Smooth muscle cell (in vitro differentiated cells): ENCODE results near the gene ABHD2. TPM values are rescaled to one million over a fixed set of nuclear protein-coding genes. Genes with fewer than 3 reads are reported as not detected.
A peak's percentile ranks its signal among the peaks of the same experiment; 100 is the strongest.

Experiments
- DNase-seq: peaks from one replicate; lab custom pipeline; 2025; ENCODE audit not compliant: unreplicated experiment; lab: John Stamatoyannopoulos, UW
- H2AFZ ChIP-seq: fragments of 200-600 bp; sonication (generic); 2 replicates; pipeline ENCODE4 v1.6.0; 2016; ENCODE audit warnings: antibody characterized with exemption, low read depth, mild to moderate bottlenecking
- H3F3A ChIP-seq: fragments of 200-600 bp; sonication (generic); 2 replicates; pipeline ENCODE4 v1.6.0; 2017; ENCODE audit warnings: antibody characterized with exemption, low read depth
- H3K27ac ChIP-seq: fragments of 200-600 bp; sonication (generic); 2 replicates; pipeline ENCODE4 v1.5.1; 2016; ENCODE audit warnings: low read depth, mild to moderate bottlenecking
- H3K27me3 ChIP-seq: fragments of 200-600 bp; sonication (generic); 2 replicates; pipeline ENCODE4 v1.6.1; 2016; ENCODE audit warnings: low read depth, mild to moderate bottlenecking
- H3K36me3 ChIP-seq: fragments of 200-600 bp; sonication (generic); 2 replicates; pipeline ENCODE4 v1.5.1; 2016; ENCODE audit warnings: low read depth
- H3K4me1 ChIP-seq: fragments of 200-600 bp; sonication (generic); 2 replicates; pipeline ENCODE4 v1.5.1; 2016; ENCODE audit warnings: low read depth
- H3K4me2 ChIP-seq: fragments of 200-600 bp; sonication (generic); 2 replicates; pipeline ENCODE4 v1.6.0; 2016; ENCODE audit warnings: mild to moderate bottlenecking
- H3K4me3 ChIP-seq: fragments of 200-600 bp; sonication (generic); 2 replicates; pipeline ENCODE4 v1.5.1; 2016; ENCODE audit warnings: mild to moderate bottlenecking
- H3K79me2 ChIP-seq: fragments of 200-600 bp; sonication (generic); 2 replicates; pipeline ENCODE4 v1.6.0; 2016; ENCODE audit warnings: low read depth, mild to moderate bottlenecking
- H3K9ac ChIP-seq: fragments of 200-600 bp; sonication (generic); 2 replicates; pipeline ENCODE4 v1.6.0; 2016; ENCODE audit warnings: low read depth
- H3K9me3 ChIP-seq: fragments of 200-600 bp; sonication (generic); replicated peaks from 2 replicates; pipeline ENCODE4 v1.5.1; 2016; ENCODE audit warnings: low read depth
- H4K20me1 ChIP-seq: fragments of 200-600 bp; sonication (generic); 2 replicates; pipeline ENCODE4 v1.6.0; 2016; ENCODE audit warnings: low read depth
- WGBS: methylation state at CpG from one replicate; pipeline ENCODE4 v1.1.7; 2016; ENCODE audit warnings: low lambda C conversion rate; 5-methylcytosine and 5-hydroxymethylcytosine counted together
- polyA plus RNA-seq: library from polyadenylated mRNA; unstranded; fragments of >200 nt; fragmentation: Nextera tagmentation; extraction: Ambion mirVana; gene quantifications from 2 replicates; pipeline ENCODE4 v1.2.1, GENCODE V29; 2016
- total RNA-seq: library from RNA; depleted of rRNA; stranded (reverse); fragments of >200 nt; gene quantifications from 2 replicates; pipeline ENCODE4 v1.2.3, GENCODE V29; 2014
- TF ChIP-seq, protein P1 (sequence below): fragments of 200-600 bp; sonication (generic); IDR thresholded peaks from 2 replicates; pipeline ENCODE4 v1.5.1; 2017; ENCODE audit warnings: borderline replicate concordance, mild to moderate bottlenecking, antibody characterized with exemption; ENCODE audit not compliant: insufficient read depth, poor library complexity, severe bottlenecking

ABHD2 gene, protein sequence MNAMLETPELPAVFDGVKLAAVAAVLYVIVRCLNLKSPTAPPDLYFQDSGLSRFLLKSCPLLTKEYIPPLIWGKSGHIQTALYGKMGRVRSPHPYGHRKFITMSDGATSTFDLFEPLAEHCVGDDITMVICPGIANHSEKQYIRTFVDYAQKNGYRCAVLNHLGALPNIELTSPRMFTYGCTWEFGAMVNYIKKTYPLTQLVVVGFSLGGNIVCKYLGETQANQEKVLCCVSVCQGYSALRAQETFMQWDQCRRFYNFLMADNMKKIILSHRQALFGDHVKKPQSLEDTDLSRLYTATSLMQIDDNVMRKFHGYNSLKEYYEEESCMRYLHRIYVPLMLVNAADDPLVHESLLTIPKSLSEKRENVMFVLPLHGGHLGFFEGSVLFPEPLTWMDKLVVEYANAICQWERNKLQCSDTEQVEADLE
- 19.0 and 23.9 TPM in 2 replicates for total RNA-seq
- polyA plus RNA-seq, result 9.4 and 12.8 TPM in 2 replicates

GRCh38 chr15:89087830-89088604 is at the start of gene ABHD2:
ABHD2 (plus strand) TSS chr15:89088456; CDS start chr15:89116328, 27,872 bp downstream.
- Histone ChIP-seq H4K20me1 (no peaks in the 10 kb centered on the region), H3K4me1 (peaks cover 12% of the 10 kb centered on the region), H3K4me2 (peak within 1 kb of the TSS; percentile 93), H3K36me3 (no peaks in the 10 kb centered on the region), H3K27ac (peak within 1 kb of the TSS; percentile 89), H3K4me3 (peak within 1 kb of the TSS; percentile 89), H3K79me2 (peaks cover 16% of the 10 kb centered on the region), H3F3A (peaks cover 13% of the 10 kb centered on the region), H3K27me3 (no peaks in the 10 kb centered on the region), H2AFZ (peak within 1 kb of the TSS; percentile 71), H3K9me3 (no peaks in the 10 kb centered on the region), H3K9ac (peak within 1 kb of the TSS; percentile 88)
- WGBS, result 1% methylated on average over 48 of the region's 51 CpGs
- DNase-seq, result peak; percentile 100
- TF ChIP-seq, protein P1, sequence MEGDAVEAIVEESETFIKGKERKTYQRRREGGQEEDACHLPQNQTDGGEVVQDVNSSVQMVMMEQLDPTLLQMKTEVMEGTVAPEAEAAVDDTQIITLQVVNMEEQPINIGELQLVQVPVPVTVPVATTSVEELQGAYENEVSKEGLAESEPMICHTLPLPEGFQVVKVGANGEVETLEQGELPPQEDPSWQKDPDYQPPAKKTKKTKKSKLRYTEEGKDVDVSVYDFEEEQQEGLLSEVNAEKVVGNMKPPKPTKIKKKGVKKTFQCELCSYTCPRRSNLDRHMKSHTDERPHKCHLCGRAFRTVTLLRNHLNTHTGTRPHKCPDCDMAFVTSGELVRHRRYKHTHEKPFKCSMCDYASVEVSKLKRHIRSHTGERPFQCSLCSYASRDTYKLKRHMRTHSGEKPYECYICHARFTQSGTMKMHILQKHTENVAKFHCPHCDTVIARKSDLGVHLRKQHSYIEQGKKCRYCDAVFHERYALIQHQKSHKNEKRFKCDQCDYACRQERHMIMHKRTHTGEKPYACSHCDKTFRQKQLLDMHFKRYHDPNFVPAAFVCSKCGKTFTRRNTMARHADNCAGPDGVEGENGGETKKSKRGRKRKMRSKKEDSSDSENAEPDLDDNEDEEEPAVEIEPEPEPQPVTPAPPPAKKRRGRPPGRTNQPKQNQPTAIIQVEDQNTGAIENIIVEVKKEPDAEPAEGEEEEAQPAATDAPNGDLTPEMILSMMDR, result no peak

- WGBS, result 96% methylated on average over 5 of the region's 5 CpGs
- H3K79me2 ChIP-seq, result no peaks in the 10 kb centered on the region
- TF ChIP-seq, protein P1, result no peak
- no peaks in the 10 kb centered on the region for H3K9me3 ChIP-seq
- DNase-seq, result no peak
- H3K27me3 ChIP-seq, result peaks cover 4% of the 10 kb centered on the region
- no peak overlapping the region for H3K27ac ChIP-seq
- H3F3A ChIP-seq, result no peaks in the 10 kb centered on the region
- no peak overlapping the region for H3K4me2 ChIP-seq
- no peaks in the 10 kb centered on the region for H3K4me1 ChIP-seq
- H4K20me1 ChIP-seq, result no peaks in the 10 kb centered on the region
- no peak overlapping the region for H3K9ac ChIP-seq
- H2AFZ ChIP-seq, result no peak overlapping the region
- H3K36me3 ChIP-seq, result no peaks in the 10 kb centered on the region
- H3K4me3 ChIP-seq, result no peak overlapping the region
These were observed 49.1 kb upstream of the ABHD2 start for GRCh38 chr15:89039142-89039541.

DNA sequence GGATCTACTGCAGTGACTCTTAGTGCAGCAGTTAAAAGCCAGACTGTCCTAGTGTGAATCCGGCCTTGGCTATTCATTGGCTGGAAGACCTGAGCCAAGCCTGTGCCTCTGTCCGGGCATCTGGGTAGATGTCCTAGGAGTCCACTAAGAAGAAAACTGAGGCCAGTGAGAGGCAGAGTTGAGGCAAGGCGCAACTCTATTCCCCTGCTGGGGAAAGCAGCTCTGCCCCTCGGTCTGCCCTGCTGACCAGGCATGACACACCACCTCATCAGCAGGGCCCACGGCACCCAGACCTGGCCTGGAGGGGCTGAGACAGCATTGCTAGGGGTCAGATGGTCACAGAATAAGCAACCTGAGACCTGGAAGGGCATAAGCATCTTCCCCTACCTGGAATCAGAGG is 46.7 kb upstream of the ABHD2 start:
- no peak for DNase-seq
- WGBS, result 97% methylated on average over 5 of the region's 5 CpGs

More for the DNA sequence above, 46.7 kb upstream of the ABHD2 start:
- H3K79me2 ChIP-seq, result no peaks in the 10 kb centered on the region
- H4K20me1 ChIP-seq, result no peaks in the 10 kb centered on the region
- H3K4me3 ChIP-seq, result no peak overlapping the region
- no peak overlapping the region for H3K9ac ChIP-seq
- H3K27me3 ChIP-seq, result no peaks in the 10 kb centered on the region
- H3F3A ChIP-seq, result no peaks in the 10 kb centered on the region
- no peaks in the 10 kb centered on the region for H3K4me1 ChIP-seq
- H3K9me3 ChIP-seq, result no peaks in the 10 kb centered on the region
- H2AFZ ChIP-seq, result no peak overlapping the region
- TF ChIP-seq, protein P1, result no peak
- H3K36me3 ChIP-seq, result no peaks in the 10 kb centered on the region
- no peak overlapping the region for H3K27ac ChIP-seq
- H3K4me2 ChIP-seq, result no peak overlapping the region
